Sigmoid colon (tissue), 4 donors: ENCODE measurements around the gene RXRA.

ENCODE experiments used
- EP300 ChIP-seq, 4 donors: sonication (generic); formaldehyde crosslinking; IDR thresholded peaks; one replicate each; pipeline ENCODE4 v1.6.1; 2017; ENCODE audit warnings: antibody characterized with exemption in 4 of 4
- POLR2A ChIP-seq, 2 donors: fragments of 450-650 bp; IDR thresholded peaks; one replicate each; pipeline ENCODE4 v1.6.1; 2016; ENCODE audit warnings: antibody characterized with exemption in 2 of 2, mild to moderate bottlenecking in 2 of 2, moderate library complexity in 2 of 2
- POLR2AphosphoS5 ChIP-seq, 4 donors: sonication (generic); formaldehyde crosslinking; IDR thresholded peaks; one replicate each; pipeline ENCODE4 v1.6.1; 2017; ENCODE audit warnings: antibody characterized with exemption in 4 of 4

- TF ChIP-seq EP300 (IDR thresholded peaks at IDR 0.05) (no peak), POLR2A (IDR thresholded peaks at IDR 0.05) (no peak), POLR2AphosphoS5 (IDR thresholded peaks at IDR 0.05) (no peak)
These were observed 102.8 kb downstream of the RXRA start for GRCh38 chr9:134429007-134429406.
